ENCODE results near the gene SNRNP35.
A peak's percentile ranks its signal among the peaks of the same experiment; 100 is the strongest.
"Not testable (repeated sequence)": the region's sequence is repeated elsewhere in the genome, so short reads cannot be mapped to it uniquely, and the experiment has no call there.

Gene SNRNP35

DNA sequence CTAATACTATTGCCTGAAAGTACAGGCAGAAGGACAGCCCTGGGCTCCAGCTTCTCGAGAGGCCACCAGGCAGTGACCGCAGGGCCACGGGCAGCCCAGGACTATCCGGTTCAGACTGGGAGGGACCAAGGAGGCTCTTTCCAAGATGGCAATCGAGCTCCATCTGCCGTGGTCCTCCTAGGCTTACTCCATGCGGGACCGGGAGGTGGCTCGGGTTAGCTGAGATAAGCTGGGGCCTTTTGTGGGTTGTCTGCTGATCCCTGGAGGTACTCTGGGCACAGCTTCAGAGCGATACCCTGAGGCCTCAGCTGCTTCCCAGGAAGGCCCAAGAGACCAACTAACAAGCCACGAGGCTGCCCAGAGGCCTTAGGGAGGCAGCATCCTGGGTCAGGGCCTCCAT is 33.1 kb downstream of the SNRNP35 start:
- no peak overlapping the region for H3K4me3 ChIP-seq (ENCODE audit: low read depth, low read length)
- no peak overlapping the region for H3K27ac ChIP-seq (ENCODE audit: low read depth, low read length)
- no peaks in the 10 kb centered on the region for H3K36me3 ChIP-seq (ENCODE audit: control insufficient read depth, insufficient read depth, low read length)
- H3K4me1 ChIP-seq (ENCODE audit: control insufficient read depth, insufficient read depth, low read length), result peaks cover 15% of the 10 kb centered on the region; the same call in 1 of the 2 replicates
- H3K9me3 ChIP-seq (ENCODE audit: control insufficient read depth, insufficient read depth, low read depth, low read length), result no peaks in the 10 kb centered on the region
- H3K27me3 ChIP-seq (ENCODE audit: control insufficient read depth, insufficient read depth, low read length), result no peaks in the 10 kb centered on the region
- no peak overlapping the region for H3K9ac ChIP-seq (ENCODE audit: low read length)

DNA sequence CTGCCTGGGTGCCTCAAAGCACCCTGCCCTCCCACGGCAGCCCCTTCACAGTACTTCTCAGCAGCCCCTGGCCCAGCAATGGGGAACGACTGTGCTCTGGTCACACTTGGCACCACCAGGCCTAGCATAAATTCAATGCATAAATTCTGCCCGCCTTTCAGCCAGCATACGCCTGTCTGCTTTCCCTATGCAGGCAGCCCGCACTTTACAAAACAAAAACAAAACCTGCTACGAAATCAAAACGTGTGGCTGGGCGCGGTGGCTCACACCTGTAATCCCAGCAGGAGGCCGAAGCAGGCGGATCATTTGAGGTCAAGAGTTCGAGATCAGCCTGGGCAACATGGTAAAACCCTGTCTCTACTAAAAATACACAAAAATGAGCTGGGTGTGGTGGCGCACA is 33.5 kb downstream of the SNRNP35 start:
- Histone ChIP-seq H3K36me3 (ENCODE audit: control insufficient read depth, insufficient read depth, low read length) (0 out of 2 replicates have a peak, but pooled peaks cover 2% of the 10 kb centered on the region), H3K4me3 (ENCODE audit: low read depth, low read length) (no peak overlapping the region), H3K27me3 (ENCODE audit: control insufficient read depth, insufficient read depth, low read length) (no peaks in the 10 kb centered on the region), H3K9me3 (ENCODE audit: control insufficient read depth, insufficient read depth, low read depth, low read length) (no peaks in the 10 kb centered on the region), H3K27ac (ENCODE audit: low read depth, low read length) (no peak overlapping the region), H3K4me1 (ENCODE audit: control insufficient read depth, insufficient read depth, low read length) (peaks cover 15% of the 10 kb centered on the region; the same call in 1 of the 2 replicates), H3K9ac (ENCODE audit: low read length) (no peak overlapping the region)

DNA sequence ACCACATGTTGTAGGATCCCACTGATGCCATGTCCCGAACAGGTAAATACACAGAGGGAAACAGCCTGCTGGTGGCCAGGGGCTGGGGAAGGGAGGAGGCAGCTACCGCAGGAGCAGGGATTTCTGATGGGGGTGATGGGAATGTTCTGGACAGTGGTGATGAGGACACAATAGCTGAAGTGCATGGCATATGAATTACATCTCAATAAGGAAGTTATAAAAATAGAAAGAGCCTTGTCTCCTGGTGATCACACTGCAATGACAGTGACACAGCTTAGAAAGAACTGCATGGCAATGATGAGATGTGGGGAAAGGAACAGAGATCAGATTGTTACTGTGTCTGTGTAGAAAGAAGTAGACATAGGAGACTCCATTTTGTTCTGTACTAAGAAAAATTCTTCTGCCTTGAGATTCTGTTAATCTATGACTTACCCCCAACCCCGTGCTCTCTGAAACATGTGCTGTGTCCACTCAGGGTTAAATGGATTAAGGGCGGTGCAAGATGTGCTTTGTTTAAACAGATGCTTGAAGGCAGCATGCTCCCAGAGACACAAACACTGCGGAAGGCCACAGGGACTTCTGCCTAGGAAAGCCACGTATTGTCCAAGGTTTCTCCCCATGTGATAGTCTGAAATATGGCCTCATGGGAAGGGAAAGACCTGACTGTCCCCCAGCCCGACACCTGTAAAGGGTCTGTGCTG is 34.5 kb downstream of the SNRNP35 start:
- not testable (repeated sequence) for H3K9me3 ChIP-seq (ENCODE audit: control insufficient read depth, insufficient read depth, low read depth, low read length); H3K9ac ChIP-seq (ENCODE audit: low read length); H3K4me3 ChIP-seq (ENCODE audit: low read depth, low read length); H3K27ac ChIP-seq (ENCODE audit: low read depth, low read length); H3K36me3 ChIP-seq (ENCODE audit: control insufficient read depth, insufficient read depth, low read length); H3K27me3 ChIP-seq (ENCODE audit: control insufficient read depth, insufficient read depth, low read length)
- H3K4me1 ChIP-seq (ENCODE audit: control insufficient read depth, insufficient read depth, low read length), result peaks cover 15% of the 10 kb centered on the region; the same call in 1 of the 2 replicates

DNA sequence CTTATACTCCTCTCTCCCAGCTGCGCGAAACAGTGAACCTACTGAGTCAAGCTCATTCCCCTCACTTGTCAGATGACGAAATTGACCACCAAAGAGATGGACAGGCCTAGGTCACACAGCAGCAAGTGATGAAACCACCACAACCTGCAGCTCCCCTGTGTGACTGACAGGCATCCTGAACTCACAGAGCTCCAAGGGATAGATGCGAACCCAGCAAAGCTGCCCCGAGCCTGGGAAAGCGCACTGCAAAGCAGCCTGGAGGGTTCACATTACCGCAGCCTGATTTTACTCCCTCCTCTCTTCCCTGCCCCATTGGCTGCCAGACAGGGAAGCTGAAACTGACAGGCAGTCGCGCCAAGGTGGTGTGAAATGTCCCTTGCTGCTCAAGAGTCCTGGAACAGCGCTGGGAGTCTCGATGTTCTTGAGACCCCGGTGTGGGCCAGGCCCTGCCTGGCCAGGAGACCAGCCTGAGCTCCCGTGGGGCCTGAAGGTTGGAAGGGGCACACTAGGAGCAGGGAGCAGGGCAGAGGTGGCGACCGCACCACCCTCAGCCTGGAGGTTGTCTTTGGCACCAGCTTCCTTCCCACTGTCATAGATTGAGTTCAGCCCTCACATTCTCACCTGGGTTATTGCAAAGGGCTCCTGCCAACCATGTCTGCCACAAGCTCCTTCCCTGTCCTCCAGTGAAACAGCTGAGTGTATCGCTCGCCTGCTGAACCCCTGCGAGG is 36.3 kb downstream of the SNRNP35 start:
- Histone ChIP-seq H3K27me3 (ENCODE audit: control insufficient read depth, insufficient read depth, low read length) (no peaks in the 10 kb centered on the region), H3K36me3 (ENCODE audit: control insufficient read depth, insufficient read depth, low read length) (peaks cover 24% of the 10 kb centered on the region), H3K9ac (ENCODE audit: low read length) (peak overlapping the region; percentile 1), H3K4me3 (ENCODE audit: low read depth, low read length) (no peak overlapping the region), H3K4me1 (ENCODE audit: control insufficient read depth, insufficient read depth, low read length) (peaks cover 8% of the 10 kb centered on the region; the same call in 1 of the 2 replicates), H3K27ac (ENCODE audit: low read depth, low read length) (no peak overlapping the region), H3K9me3 (ENCODE audit: control insufficient read depth, insufficient read depth, low read depth, low read length) (no peaks in the 10 kb centered on the region)

DNA sequence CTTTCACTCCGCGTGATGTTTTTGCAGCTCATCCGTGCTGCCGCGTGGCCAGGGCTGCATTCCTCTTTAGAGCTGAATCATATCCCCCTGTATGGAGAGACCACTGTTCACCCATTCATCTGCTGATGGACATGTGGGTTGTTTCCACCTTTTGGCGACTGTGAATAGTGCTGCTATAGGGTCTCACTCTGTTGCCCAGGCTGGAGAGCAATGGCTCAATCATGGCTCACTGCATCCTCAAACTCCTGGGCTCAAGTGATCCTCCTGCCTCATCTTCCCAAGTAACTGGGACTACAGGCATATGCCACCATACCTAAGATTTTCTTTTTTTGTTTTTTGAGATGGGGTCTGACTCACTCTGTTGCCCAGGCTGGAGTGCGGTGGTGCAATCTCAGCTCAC is 39.1 kb downstream of the SNRNP35 start:
- Histone ChIP-seq H3K4me3 (ENCODE audit: low read depth, low read length) (no peak overlapping the region), H3K27me3 (ENCODE audit: control insufficient read depth, insufficient read depth, low read length) (no peaks in the 10 kb centered on the region), H3K9ac (ENCODE audit: low read length) (no peak overlapping the region), H3K27ac (ENCODE audit: low read depth, low read length) (no peak overlapping the region), H3K9me3 (ENCODE audit: control insufficient read depth, insufficient read depth, low read depth, low read length) (no peaks in the 10 kb centered on the region), H3K36me3 (ENCODE audit: control insufficient read depth, insufficient read depth, low read length) (peaks cover 24% of the 10 kb centered on the region), H3K4me1 (ENCODE audit: control insufficient read depth, insufficient read depth, low read length) (peaks cover 8% of the 10 kb centered on the region; the same call in 1 of the 2 replicates)

DNA sequence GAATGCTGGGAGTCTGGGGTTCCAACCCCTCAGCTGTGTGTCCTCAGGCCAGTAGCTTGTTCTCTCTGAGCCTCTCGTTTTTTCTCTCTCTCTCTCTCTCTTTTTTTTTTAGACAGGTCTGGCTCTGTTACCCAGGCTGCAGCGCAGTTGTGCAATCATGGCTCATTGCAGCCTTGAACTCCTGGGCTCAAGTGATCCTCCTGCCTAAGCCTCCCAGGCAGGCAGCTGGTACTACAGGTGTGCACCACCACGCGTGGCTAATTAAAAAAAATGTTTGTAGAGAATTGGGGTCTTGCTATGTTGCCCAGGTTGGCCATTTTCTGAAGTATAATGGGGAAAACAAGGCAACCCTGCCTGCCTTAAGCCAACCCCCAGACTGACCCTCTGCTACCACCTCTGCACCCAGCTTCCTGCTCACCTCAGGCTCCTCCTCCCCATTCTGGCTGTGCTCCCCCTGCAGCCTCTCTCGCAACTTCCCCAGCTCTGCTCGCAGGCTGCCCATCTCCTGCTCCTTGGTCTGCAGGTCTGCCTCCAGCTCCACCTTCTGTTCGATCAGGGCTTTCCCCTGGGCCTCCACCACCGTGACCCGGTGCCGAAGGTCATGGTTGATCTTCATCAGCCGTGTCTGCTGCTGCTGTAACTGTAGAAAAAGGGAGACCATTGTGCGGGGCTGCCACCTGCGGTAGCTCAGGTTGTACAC is 40.3 kb downstream of the SNRNP35 start:
- peaks cover 8% of the 10 kb centered on the region; the same call in 1 of the 2 replicates for H3K4me1 ChIP-seq (ENCODE audit: control insufficient read depth, insufficient read depth, low read length)
- H3K27me3 ChIP-seq (ENCODE audit: control insufficient read depth, insufficient read depth, low read length), result no peaks in the 10 kb centered on the region
- H3K4me3 ChIP-seq (ENCODE audit: low read depth, low read length), result no peak overlapping the region
- peaks cover 24% of the 10 kb centered on the region for H3K36me3 ChIP-seq (ENCODE audit: control insufficient read depth, insufficient read depth, low read length)
- no peak overlapping the region for H3K9ac ChIP-seq (ENCODE audit: low read length)
- no peaks in the 10 kb centered on the region for H3K9me3 ChIP-seq (ENCODE audit: control insufficient read depth, insufficient read depth, low read depth, low read length)
- H3K27ac ChIP-seq (ENCODE audit: low read depth, low read length), result no peak overlapping the region

DNA sequence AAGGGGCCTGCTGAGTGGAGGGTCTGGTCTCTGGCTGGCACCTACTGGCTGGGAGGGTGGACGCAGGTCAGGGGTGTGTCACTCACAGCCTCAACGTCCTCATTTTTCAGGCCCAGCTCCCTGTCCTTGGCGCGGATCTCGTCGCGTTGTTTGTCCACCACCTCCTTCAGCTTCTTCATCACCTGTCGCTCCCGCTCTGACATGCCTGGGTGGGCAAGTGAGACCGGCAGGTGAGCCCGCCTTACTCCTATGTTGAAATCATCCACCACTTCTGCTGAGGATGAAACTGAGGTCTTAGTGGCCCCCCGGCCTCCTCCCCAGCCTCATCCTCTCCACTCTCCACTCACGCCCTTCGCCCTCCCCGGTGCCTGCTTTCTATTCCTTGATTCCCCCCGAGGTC is 41.4 kb downstream of the SNRNP35 start:
- Histone ChIP-seq H3K9ac (ENCODE audit: low read length) (no peak overlapping the region), H3K9me3 (ENCODE audit: control insufficient read depth, insufficient read depth, low read depth, low read length) (no peaks in the 10 kb centered on the region), H3K27me3 (ENCODE audit: control insufficient read depth, insufficient read depth, low read length) (no peaks in the 10 kb centered on the region), H3K4me3 (ENCODE audit: low read depth, low read length) (no peak overlapping the region), H3K36me3 (ENCODE audit: control insufficient read depth, insufficient read depth, low read length) (peaks cover 24% of the 10 kb centered on the region), H3K4me1 (ENCODE audit: control insufficient read depth, insufficient read depth, low read length) (peaks cover 7% of the 10 kb centered on the region; the same call in 1 of the 2 replicates), H3K27ac (ENCODE audit: low read depth, low read length) (no peak overlapping the region)

DNA sequence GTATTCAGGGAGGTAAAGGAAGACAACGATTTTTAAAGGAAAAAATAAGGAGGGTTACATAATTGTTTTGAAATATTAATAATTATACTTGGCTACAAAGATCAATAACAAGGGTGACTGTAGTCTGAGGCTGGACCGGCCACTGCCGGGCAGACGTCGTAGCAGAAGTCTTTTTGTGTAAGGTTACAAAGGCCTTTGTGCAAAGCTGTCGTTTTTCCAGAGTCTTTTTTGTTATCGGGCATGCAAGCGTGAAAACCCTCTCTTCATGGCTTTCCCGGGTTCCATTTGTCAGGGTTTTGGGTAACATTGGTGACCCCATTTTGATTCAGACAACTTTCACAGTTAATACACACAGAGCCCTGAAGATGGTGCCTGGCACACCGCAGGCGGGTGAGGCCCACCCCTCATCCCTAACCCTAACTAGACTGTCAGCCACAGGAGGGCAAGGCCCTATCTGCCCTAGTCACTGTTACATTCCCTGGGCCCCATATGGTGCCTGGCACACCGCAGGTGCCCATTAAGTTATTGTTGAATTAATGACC is 44.3 kb downstream of the SNRNP35 start:
- H3K9ac ChIP-seq (ENCODE audit: low read length), result no peak overlapping the region
- H3K4me3 ChIP-seq (ENCODE audit: low read depth, low read length), result no peak overlapping the region
- H3K27me3 ChIP-seq (ENCODE audit: control insufficient read depth, insufficient read depth, low read length), result no peaks in the 10 kb centered on the region
- no peaks in the 10 kb centered on the region for H3K9me3 ChIP-seq (ENCODE audit: control insufficient read depth, insufficient read depth, low read depth, low read length)
- peaks cover 17% of the 10 kb centered on the region; the same call in 1 of the 2 replicates for H3K36me3 ChIP-seq (ENCODE audit: control insufficient read depth, insufficient read depth, low read length)
- no peaks in the 10 kb centered on the region for H3K4me1 ChIP-seq (ENCODE audit: control insufficient read depth, insufficient read depth, low read length)
- H3K27ac ChIP-seq (ENCODE audit: low read depth, low read length), result no peak overlapping the region

DNA sequence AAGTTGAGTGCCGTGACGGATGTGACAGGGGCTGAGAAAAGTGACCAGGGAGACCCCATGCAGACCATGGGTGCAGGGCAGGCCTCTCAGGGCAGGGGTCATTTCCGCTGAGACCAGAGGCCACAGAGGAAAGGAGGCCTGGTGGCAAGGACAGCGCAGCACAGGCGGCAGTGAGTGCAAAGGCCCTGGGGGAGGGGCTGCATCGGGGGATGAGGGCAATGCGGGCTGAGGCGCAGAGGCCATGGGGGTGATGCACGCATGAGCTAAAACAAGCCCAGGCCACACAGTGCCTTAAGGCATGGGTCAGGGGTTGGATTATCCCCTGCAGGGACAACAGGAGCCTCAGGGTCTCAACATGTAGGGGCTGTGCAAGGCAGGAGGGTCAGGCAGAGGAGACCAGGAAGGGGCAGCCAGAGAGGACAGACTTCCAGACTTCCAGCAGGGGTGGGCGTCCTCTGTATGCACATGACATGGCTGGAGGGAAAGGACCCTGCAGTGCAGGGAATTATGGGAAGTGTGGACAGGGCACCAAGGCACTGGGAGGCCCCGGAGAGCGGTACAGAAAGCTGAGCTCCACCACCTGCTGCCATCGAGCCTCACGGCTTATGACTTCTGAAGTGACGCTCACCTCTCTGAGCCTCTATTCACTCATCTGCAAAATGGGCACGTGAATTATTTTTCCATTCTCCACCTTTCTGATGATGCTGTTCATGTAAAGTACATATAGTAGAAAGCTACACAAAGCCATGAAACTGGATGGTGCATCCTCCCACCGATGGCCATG is 48.3 kb downstream of the SNRNP35 start:
- peaks cover 10% of the 10 kb centered on the region for H3K36me3 ChIP-seq (ENCODE audit: control insufficient read depth, insufficient read depth, low read length)
- no peak overlapping the region for H3K9ac ChIP-seq (ENCODE audit: low read length)
- H3K27ac ChIP-seq (ENCODE audit: low read depth, low read length), result no peak overlapping the region; the same call in 1 of the 2 replicates
- no peaks in the 10 kb centered on the region for H3K27me3 ChIP-seq (ENCODE audit: control insufficient read depth, insufficient read depth, low read length)
- H3K4me3 ChIP-seq (ENCODE audit: low read depth, low read length), result no peak overlapping the region
- no peaks in the 10 kb centered on the region for H3K4me1 ChIP-seq (ENCODE audit: control insufficient read depth, insufficient read depth, low read length)
- no peaks in the 10 kb centered on the region for H3K9me3 ChIP-seq (ENCODE audit: control insufficient read depth, insufficient read depth, low read depth, low read length)

DNA sequence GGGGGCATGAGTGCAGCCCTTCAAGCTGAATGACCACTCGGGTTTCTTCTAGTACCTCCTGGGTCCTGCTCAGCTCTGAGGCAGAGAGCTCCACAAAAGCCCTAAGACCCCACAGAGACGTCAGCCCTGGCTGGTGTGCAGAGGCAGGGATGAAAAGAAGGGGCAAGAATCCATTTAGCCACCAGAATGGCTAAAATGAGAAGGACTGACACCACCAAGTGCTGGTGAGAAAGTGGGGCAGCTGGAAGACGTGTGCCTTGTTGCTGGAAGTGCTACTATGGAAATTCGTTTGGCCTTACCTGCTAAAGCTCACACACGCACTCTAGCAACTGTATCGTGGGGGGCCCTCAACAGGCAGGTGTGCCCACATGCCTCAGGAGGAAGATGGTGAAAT is 48.9 kb downstream of the SNRNP35 start:
- Histone ChIP-seq H3K27me3 (ENCODE audit: control insufficient read depth, insufficient read depth, low read length) (no peaks in the 10 kb centered on the region), H3K9me3 (ENCODE audit: control insufficient read depth, insufficient read depth, low read depth, low read length) (no peaks in the 10 kb centered on the region), H3K9ac (ENCODE audit: low read length) (no peak overlapping the region), H3K4me1 (ENCODE audit: control insufficient read depth, insufficient read depth, low read length) (no peaks in the 10 kb centered on the region), H3K4me3 (ENCODE audit: low read depth, low read length) (no peak overlapping the region), H3K36me3 (ENCODE audit: control insufficient read depth, insufficient read depth, low read length) (peaks cover 16% of the 10 kb centered on the region), H3K27ac (ENCODE audit: low read depth, low read length) (no peak overlapping the region)

All from HUES6 (cell line).